Hindlimb muscle (tissue), 1 donor: Measurements from ENCODE around the gene ATP5ME. TPM values are rescaled to one million over a fixed set of nuclear protein-coding genes. Genes with fewer than 3 reads are reported as not detected.
"Not testable (repeated sequence)": the region's sequence is repeated elsewhere in the genome, so short reads cannot be mapped to it uniquely, and the experiment has no call there.

Source experiments
- DNase-seq: peaks from one replicate; pipeline ENCODE4 v3.0.0-alpha.2; 2013
- polyA plus RNA-seq: library from polyadenylated mRNA; unstranded; fragments of 120-200 nt; gene quantifications from one replicate; pipeline ENCODE4 v1.2.1, GENCODE V29; 2013; ENCODE audit not compliant: insufficient read length

The ATP5ME gene
- polyA plus RNA-seq, 1 donor: 251 TPM

GRCh38 chr4:654503-654845, 19.6 kb downstream of the ATP5ME start:
- DNase-seq: no peak

GRCh38 chr4:653831-654502, 20.1 kb downstream of the ATP5ME start:
- DNase-seq: no peak

DNA sequence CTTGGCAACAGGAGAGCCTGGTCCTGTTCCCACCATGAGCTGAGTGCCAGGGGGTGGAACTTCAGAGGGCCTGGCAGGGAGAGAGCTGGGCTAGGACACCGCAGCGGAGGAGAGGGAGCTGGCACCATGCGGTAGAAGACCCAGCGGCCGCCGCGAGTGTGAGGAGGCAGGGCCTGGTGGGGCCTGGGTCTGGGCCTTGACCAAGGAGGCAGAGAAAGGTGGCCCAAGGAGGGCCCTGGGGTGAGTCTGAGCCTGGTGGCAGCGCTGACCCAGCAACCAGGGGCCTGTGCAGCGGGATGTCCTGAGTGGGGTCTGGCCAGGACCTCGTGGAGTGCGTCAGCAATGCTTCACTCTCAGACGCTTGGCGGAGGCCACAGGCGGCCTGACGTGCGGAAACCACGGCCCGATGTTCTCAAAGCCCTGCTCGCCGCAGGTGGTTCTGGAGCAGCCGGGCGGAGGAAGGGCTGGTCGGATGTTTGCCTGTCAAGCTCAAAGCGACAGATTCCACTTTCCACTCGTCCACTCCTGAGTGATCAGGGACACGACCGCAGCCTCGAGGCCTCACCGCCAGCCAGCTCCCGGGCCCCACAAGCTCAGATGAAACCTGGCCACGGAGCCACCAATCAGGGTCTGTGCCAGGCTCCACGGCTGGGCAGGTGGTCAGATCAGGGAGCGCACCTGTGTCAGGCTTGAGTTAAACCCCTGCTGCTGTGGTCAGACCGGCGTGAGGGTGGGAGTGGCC, 20.8 kb downstream of the ATP5ME start:
- DNase-seq: no peak

- DNase-seq: no peak
Observed at GRCh38 chr4:651884-652642, 22.0 kb downstream of the ATP5ME start.

DNA sequence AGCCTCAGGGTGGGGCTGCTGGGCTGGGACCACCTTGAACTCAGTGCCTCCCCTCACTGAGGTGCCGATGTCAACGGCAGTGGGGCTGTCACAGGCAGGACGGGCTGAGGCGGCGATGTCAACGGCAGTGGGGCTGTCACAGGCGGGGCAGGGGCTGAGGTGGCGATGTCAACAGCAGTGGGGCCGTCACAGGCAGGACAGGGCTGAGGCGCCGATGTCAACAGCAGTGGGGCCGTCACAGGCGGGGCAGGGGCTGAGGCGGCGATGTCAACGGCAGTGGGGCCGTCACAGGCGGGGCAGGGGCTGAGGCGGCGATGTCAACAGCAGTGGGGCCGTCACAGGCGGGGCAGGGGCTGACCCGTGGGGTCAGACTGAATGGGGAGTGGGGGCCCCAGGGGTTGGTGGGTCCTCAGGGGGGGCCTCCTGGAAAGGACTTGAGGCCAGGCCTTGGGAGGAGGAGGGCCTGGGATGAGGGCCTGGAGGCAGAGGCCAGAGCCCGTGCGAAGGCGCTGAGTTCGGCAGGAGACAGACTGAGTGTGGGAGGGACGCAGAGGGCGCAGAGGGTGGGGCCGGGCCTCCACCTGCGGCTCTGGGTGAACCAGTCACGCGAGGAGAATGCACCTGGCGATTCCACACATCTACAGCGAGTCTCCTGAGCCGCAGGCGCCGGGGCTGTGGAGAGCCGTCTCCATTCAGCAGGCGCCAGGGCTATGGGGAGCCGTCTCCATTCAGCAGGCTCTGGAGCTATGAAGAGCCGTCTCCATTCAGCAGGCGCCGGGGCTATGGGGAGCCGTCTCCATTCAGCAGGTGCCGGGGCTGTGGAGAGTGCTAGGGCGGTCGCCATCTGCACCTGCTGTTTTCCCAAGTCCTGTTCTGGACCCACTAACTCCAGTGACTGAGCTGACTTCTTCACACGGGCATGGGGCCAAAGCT, 22.9 kb downstream of the ATP5ME start:
- no peak for DNase-seq

GRCh38 chr4:650461-650860, 23.6 kb downstream of the ATP5ME start:
- DNase-seq: no peak

- DNase-seq: no peak
Observed at GRCh38 chr4:649751-650310, 24.2 kb downstream of the ATP5ME start.

DNA sequence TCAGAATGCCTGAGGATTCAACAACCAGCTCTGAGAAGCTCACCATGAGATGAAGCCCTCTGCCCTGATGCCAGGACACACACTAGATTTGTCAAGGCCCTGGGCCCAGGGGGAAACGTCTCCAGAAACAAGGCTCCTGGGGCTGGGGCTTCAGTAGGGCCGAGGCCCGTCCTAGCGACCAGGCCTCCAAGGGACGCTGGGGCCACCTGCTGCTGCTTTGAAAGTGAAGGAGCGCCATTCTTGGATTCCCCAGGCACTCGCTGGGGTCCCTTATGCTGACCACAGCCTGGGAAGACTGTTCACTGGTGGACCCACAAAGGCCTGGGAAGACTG, 24.8 kb downstream of the ATP5ME start:
- no peak for DNase-seq

DNA sequence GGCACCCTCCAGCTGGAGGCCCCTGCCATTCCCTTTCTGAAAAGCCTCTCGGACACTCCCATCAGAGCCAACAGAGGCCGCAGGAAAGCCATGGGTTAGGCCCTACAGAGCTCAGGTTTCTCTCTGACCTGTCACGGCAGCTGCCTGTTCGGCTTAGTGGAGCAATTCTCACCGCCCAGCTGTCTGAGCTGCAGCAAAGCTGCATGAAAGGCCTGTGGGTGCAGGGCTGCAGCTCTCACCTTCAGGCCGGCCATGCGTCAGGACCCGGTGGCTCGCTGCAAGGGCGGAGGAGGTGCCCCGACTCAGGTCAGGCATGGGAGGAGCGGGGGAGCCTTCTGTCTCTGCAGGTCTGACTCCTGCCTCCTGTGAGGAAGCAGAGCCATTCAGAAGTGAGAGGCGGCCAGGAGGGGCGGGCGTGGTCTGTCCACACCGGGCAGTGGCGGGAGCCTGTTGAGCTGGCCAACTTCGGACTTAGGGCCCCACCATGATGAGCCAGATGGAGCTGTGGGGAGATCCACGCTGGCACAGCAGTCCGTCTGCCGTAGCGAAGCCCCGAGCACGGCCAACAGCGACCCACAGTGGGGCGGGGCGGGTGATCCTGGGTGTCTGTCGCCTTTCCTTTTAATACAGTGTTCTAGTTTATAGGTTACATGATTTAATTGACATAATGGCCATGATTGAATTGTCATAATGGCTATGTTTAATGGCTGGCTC, 25.3 kb downstream of the ATP5ME start:
- no peak for DNase-seq

- DNase-seq: no peak
Observed at GRCh38 chr4:647481-647880, 26.6 kb downstream of the ATP5ME start.

GRCh38 chr4:646460-646859, 27.6 kb downstream of the ATP5ME start:
- DNase-seq: no peak

DNA sequence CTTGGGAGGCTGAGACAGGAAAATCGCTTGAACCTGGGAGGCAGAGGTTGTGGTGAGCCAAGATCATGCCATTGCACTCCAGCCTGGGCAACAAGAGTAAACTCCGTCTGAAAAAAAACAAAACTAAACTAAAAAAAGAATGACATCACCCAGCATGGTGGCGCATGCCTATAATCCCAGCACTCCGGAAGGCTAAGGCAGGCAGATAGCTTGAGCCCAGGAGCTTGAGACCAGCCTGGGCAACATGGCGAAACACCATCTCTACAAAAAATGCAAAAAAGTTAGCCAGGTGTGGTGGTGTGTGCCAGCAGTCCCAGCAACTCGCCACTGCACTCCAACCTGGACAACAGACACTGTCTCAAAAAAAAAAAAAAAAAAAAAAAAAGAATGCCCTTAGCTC, 31.7 kb downstream of the ATP5ME start:
- DNase-seq: not testable (repeated sequence)

DNA sequence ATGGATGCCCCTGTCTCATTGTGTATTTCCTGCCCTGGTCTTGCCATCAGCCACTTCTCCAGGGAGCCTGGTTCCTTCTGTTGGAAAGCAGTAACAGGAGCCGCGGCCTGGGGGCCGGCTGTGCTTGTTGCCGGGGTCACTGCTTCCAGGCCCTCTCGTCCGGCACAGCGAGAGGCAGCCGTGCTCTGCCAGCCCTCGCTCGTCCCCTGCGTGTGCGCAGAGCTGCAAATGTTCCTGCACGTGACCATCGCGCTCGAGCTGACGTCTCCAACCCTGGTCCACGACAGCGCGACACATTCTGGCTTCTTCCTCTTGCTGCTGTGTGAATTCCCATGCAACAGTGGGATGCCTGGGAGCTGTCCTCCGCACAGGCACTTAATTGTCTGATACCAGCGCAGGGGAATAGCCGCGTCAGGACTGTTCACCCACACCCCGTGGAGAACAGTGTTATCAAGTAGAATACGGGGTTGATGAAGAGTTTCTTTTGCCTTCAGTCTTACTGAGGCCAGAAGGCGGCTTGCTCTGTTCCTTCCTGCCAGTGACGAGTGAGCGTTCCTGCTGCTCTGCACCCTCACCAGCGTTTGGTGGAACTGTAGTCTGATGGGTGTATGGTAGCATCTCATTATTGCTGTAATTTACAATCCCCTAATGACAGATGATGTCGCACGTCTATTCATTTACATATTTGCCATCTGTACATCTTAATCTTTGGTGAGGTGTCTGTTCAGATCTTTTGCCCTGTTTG, 36.4 kb downstream of the ATP5ME start:
- DNase-seq: no peak

DNA sequence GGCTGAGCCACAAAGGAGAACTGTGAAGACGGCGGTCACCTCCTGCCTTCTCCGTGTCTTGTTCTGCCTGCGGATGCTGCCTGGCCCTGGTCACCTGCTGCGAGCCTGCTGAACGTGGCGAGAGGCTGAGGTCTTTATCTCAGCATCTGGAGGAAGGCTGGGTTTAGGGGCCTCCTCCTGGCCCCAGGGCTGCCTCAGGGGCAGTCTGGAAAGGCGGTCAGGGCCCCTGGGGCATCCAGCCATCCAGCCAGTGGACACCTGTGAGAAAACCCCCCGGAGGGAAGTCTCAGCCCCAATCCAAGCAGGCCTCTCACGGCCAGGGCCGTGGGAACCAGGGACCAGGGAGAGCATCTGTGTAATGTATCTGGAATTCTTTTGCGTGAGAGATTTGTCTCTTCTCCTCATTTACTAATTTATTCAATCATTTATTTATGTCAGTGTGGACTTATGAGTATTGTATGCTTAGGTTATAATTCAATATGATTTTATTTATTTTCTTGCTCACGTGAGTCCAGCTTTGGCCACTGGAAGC, 37.4 kb downstream of the ATP5ME start:
- DNase-seq: no peak

- DNase-seq: no peak
Observed at GRCh38 chr4:635851-636627, 38.0 kb downstream of the ATP5ME start.

DNA sequence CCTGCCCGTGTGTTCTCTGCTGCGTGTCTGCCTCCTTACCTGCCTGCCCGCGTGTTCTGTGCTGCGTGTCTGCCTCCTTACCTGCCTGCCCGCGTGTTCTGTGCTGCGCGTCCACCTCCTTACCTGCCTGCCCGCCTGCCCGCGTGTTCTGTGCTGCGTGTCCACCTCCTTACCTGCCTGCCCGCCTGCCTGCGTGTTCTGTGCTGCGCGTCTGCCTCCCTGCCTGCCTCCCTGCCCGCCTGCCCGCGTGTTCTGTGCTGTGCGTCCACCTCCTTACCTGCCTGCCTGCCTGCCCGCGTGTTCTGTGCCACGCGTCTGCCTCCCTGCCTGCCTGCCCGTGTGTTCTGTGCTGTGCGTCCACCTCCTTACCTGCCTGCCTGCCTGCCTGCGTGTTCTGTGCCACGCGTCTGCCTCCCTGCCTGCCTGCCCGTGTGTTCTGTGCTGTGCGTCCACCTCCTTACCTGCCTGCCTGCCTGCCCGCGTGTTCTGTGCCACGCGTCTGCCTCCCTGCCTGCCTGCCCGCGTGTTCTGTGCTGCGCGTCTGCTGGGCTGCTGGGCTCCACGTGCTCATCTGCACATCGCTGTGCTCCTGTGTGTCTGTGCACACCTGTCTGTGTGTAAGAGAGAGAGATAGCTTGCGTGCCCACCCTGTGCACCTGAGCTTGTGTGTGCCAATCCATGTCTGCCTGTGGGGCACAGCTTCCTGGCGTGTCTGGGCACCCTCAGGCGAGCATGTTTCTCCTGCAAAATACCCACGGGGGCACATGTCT, 38.8 kb downstream of the ATP5ME start:
- DNase-seq: not testable (repeated sequence)

DNA sequence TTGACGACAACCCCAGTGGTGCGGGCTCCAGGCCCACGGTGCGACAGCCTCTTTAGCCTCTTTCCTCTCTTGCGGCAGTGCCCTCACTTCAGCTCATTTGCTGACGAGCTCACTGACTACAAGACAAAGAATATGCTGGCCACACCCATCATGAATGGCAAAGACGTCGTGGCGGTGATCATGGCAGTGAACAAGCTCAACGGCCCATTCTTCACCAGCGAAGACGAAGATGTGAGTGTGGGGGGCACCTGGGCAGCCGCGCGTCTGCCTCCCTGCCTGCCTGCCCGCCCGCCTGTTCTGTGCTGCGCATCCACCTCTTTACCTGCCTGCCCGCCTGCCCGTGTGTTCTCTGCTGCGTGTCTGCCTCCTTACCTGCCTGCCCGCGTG, 39.5 kb downstream of the ATP5ME start:
- DNase-seq: no peak

DNA sequence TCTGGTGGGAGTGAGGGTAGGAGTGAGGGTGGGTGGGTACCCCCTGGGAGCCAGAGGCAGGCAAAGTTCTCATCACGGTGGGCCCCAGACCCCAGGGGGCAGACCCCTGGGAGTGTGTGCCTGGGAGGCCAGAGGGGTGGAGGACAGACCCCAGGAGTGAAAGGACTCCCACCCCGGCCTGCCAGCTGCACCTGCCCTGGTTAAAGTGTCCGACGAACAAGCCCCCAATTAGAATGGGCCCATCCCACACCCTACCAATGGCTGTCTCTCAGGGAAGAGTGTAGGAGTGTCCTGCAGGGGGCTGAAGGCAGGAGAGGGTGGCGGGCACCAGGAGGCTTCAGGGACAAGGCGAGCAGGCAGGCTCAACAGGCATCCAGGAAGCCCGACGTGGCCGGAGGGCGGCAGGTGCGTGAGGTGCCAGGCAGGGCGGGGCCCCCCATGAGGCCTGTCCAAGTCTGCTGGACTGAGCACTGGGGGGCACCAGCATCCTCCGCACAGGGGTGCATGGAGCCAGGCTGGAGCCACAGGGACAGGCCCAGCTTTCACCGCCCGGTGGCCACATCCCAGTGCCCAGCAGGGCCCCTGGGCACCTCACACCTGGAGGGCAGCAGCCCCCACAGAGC, 40.0 kb downstream of the ATP5ME start:
- DNase-seq: no peak

GRCh38 chr4:633406-633805, 40.7 kb downstream of the ATP5ME start:
- no peak for DNase-seq
